Daoy (cell line): Measurements from ENCODE around the gene ANP32D. TPM values are rescaled to one million over a fixed set of nuclear protein-coding genes. Genes with fewer than 3 reads are reported as not detected.
"Not testable (repeated sequence)": the region's sequence is repeated elsewhere in the genome, so short reads cannot be mapped to it uniquely, and the experiment has no call there.

Experiments used
- DNase-seq: peaks from one replicate; pipeline ENCODE4 v3.0.0-alpha.2; 2015; ENCODE audit warnings: low read depth
- total RNA-seq: library from RNA; depleted of rRNA; stranded (reverse); fragments of >200 nt; shearing (Covaris generic); gene quantifications from 2 replicates; pipeline ENCODE4 v1.2.3, GENCODE V29; 2014; rRNA removed

Gene ANP32D
- total RNA-seq, 1 experiment from 2014 or later: not detected

DNA sequence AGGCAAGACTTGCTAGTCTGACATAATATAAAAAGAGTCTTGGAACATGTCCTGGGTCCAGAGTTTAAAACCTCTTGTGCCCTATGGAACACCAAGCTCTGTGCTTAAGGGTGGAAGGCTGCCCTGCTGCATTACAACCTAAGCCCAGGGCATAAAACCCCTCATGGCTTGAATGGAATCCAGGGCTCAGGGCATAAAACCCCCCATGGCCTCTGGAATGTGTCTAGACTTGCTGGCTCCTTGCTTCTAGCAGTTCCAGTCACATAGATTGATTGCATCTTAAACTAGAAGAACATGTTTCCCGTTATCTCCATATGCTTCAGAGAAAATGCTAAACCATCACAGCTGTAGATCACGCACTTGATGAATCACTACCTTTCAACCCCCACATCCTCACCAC is 34.5 kb downstream of the ANP32D start:
- not testable (repeated sequence) for DNase-seq

DNA sequence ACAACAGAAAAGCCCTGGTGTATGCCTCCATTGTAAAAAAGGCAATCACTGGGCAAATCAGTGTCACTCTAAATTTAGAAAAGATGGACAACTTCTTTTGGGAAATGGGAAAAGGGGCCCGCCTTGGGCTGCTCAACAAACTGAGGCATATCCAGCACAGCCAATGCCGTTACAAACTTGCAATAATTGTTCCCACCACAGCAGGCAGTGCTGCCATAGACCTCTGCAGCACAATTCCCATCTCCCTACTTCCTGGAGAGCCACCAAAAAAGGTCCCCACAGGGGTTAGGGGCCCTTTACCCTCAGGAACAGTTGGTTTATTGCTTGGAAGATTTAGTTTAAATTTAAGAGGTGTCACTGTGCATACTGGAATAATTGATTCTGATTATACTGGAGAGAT is 36.6 kb downstream of the ANP32D start:
- DNase-seq: no peak

DNA sequence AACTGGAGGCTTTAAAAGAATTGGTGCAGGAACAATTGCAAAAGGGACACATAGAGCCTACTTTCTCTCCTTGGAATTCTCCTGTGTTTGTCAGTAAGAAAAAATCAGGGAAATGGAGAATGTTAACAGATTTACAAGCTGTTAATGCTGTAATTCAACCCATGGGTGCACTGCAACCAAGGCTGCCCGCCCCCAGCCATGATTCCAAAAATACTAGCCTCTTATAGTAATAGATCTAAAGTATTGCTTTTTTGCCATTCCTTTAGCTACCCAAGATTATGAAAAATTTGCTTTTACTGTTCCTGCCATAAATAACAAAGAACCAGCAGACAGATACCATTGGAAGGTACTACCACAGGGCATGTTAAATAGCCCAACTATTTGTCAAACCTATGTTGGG is 37.8 kb downstream of the ANP32D start:
- no peak for DNase-seq

DNA sequence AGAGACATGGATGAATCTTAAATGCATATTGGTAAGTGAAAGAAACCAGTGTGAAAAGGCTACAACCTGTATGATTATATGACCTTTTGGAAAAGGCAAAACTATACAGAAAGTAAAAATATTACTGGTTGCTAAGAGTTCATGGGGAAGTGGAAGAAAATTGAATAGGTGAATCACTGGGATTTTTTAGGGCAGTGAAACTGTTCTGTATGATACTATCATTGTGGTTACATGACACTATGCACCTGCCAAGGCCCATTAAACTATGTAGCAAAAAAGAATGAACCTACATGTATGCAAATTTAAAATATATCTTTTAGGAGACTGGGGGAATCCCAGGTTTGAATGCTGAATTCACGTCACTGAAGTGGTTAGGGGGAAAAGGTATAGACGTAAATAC is 40.5 kb downstream of the ANP32D start:
- no peak for DNase-seq

DNA sequence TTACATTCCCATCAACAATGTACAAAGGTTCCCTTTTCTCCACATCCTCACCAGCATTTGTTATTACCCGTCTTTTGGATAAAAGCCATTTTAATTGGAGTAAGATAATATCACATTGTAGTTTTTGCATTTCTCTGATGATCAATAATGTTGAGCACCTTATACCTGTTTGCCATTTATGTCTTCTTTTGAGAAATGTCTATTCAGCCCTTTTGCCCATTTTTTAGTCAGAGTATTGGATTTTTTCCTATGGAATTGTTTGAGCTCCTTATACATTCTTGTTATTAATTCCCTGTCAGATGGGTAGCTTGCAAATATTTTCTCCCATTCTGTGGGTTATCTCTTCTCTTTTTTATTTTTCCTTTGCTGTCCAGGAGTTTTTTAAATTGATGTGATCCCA is 42.4 kb downstream of the ANP32D start:
- no peak for DNase-seq

GRCh38 chr12:48520381-48520780 is 48.0 kb downstream of the ANP32D start:
- not testable (repeated sequence) for DNase-seq

Other genes with a start within 250 kb of the ANP32D start
- 11.1 and 12.2 TPM in 2 replicates for gene ZNF641, start 121.6 kb upstream of the ANP32D start, total RNA-seq
- not detected in 2 replicates for gene C12orf54, start 9.9 kb downstream of the ANP32D start, total RNA-seq
- not detected in 2 replicates for gene OR8S1, start 53.1 kb downstream of the ANP32D start, total RNA-seq
- not detected in 2 replicates for gene LALBA, start 97.5 kb downstream of the ANP32D start, total RNA-seq
- 114 and 119 TPM in 2 replicates for gene KANSL2, start 209.7 kb downstream of the ANP32D start, total RNA-seq
- 25.4 and 25.7 TPM in 2 replicates for gene CCNT1, start 244.1 kb downstream of the ANP32D start, total RNA-seq